HEK293T (cell line): Measurements from ENCODE around the gene TCIRG1.
"Not testable (repeated sequence)": the region's sequence is repeated elsewhere in the genome, so short reads cannot be mapped to it uniquely, and the experiment has no call there.

Experiments used
- CTCF ChIA-PET: fragments of 350-600 bp; formaldehyde crosslinking; extraction: SDS; loops from one replicate; lab custom pipeline; 2021; ENCODE audit warnings: antibody characterized with exemption, inconsistent platforms; lab: Yijun Ruan, JAX
- POLR2A ChIA-PET: fragments of 350-600 bp; formaldehyde crosslinking; extraction: SDS; loops from one replicate; lab custom pipeline; 2020; ENCODE audit warnings: antibody characterized with exemption, inconsistent platforms; lab: Yijun Ruan, JAX
- DNase-seq: peaks from one replicate; pipeline ENCODE4 v3.0.0; 2012; ENCODE audit warnings: mixed read lengths; ENCODE audit errors: extremely low spot score
- ARNT ChIP-seq: fragments of 450-650 bp; IDR thresholded peaks from 2 replicates; pipeline ENCODE4 v1.6.1; 2017; ENCODE audit warnings: mild to moderate bottlenecking
- ELF4 ChIP-seq: fragments of 450-650 bp; IDR thresholded peaks from 2 replicates; pipeline ENCODE4 v1.6.1; 2017; ENCODE audit warnings: antibody characterized with exemption
- FOXA1 ChIP-seq: fragments of 450-650 bp; IDR thresholded peaks from 2 replicates; pipeline ENCODE4 v1.6.1; 2016; ENCODE audit warnings: mild to moderate bottlenecking
- HDGF ChIP-seq: fragments of 450-650 bp; IDR thresholded peaks from 2 replicates; pipeline ENCODE4 v1.6.1; 2017; ENCODE audit warnings: antibody characterized with exemption, borderline replicate concordance
- L3MBTL2 ChIP-seq: fragments of 450-650 bp; conservative IDR thresholded peaks from 2 replicates; pipeline ENCODE4 v1.6.1; 2016; ENCODE audit warnings: mild to moderate bottlenecking
- LEF1 ChIP-seq: fragments of 450-650 bp; IDR thresholded peaks from 2 replicates; pipeline ENCODE4 v1.6.1; 2017; ENCODE audit warnings: mild to moderate bottlenecking, borderline replicate concordance
- NFRKB ChIP-seq: fragments of 450-650 bp; IDR thresholded peaks from 2 replicates; pipeline ENCODE4 v1.6.1; 2016; ENCODE audit warnings: mild to moderate bottlenecking, moderate library complexity

The TCIRG1 gene, protein sequence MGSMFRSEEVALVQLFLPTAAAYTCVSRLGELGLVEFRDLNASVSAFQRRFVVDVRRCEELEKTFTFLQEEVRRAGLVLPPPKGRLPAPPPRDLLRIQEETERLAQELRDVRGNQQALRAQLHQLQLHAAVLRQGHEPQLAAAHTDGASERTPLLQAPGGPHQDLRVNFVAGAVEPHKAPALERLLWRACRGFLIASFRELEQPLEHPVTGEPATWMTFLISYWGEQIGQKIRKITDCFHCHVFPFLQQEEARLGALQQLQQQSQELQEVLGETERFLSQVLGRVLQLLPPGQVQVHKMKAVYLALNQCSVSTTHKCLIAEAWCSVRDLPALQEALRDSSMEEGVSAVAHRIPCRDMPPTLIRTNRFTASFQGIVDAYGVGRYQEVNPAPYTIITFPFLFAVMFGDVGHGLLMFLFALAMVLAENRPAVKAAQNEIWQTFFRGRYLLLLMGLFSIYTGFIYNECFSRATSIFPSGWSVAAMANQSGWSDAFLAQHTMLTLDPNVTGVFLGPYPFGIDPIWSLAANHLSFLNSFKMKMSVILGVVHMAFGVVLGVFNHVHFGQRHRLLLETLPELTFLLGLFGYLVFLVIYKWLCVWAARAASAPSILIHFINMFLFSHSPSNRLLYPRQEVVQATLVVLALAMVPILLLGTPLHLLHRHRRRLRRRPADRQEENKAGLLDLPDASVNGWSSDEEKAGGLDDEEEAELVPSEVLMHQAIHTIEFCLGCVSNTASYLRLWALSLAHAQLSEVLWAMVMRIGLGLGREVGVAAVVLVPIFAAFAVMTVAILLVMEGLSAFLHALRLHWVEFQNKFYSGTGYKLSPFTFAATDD

GRCh38 chr11:68038718-68039525 lies at the start of gene TCIRG1:
TCIRG1 (plus strand) TSS chr11:68039025; CDS start chr11:68041272, 2,247 bp downstream.
- POLR2A ChIA-PET, result interaction anchor here (0.9 to 5.9 kb wide), 2 partner anchors 8 to 42 kb away, joined by 3 to 43 read pairs; partner anchors contain the start of gene NDUFS8
- DNase-seq, result peak; percentile 82
- TF ChIP-seq LEF1 (no peak), HDGF (0 out of 2 replicates have a peak, but pooled peaks have one; percentile 5)
- CTCF ChIA-PET, result no interaction called here

GRCh38 chr11:67990546-67991346 lies 48.1 kb upstream of the TCIRG1 start:
- POLR2A ChIA-PET, DNase-seq, CTCF ChIA-PET: not testable (repeated sequence)

DNA sequence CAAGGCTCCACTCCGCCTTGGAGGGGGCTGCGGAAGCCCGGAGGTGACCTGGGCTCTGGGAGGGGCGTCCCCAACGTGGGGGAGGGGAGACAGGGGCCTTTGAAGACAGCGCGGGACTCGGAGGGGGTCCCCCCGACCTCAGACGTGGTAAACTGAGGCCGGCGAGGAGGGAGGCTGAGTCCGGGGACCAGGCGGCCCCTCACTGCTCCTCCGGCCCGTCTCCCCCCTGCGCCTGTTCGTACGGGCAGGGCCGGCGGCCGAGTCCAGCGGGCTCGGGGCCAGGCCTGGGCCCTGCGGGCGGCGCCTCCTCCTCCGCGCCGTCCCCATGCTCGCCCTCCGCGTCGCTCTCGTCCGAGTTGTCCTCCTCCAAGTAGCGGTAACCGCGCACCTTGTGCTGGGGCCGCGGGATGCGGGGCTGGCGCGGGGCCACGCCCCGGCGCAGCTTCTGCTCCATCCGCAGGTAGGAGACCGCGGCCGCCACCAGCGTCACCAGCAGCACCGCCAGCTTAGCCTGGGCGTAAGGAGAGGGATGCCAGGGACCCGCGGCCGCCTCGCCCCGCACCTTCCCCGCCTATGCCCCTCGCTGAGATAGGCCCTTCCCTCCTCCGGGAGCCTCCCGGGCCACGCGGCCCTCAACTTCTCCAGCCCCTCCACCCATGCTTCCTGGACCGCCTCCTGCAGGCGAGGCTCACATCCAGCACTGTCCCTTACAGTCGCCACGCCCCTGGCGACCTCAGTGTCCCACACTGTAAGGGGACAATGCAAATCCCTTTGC lies 47.3 kb upstream of the TCIRG1 start:
- DNase-seq, CTCF ChIA-PET, POLR2A ChIA-PET: not testable (repeated sequence)

DNA sequence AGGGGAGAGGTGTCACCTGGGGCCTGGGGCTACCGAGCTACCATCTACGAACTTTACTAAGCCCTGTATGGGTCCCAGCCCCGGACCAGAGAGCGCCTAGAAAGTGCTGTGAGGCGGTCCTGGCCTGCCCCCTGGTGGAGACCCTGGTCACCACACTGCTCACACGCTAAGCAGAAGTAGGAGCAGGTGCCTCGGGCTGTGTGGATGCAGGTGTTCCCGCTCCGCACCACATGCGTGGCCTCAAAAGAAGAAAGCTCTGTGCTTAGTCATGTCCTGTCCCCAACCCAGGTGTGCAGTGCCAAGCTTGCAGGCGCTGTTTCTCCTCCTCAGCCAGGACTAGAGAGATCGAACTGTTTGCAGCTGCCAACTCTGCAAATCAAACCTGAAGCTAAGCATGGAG lies 45.0 kb upstream of the TCIRG1 start:
- POLR2A ChIA-PET, result not testable (repeated sequence)

GRCh38 chr11:67994387-67994786 lies 44.4 kb upstream of the TCIRG1 start:
- POLR2A ChIA-PET, DNase-seq: not testable (repeated sequence)
- CTCF ChIA-PET, result interaction anchor here (0.7 to 0.8 kb wide), 2 partner anchors 14 to 39 kb away, joined by 3 read pairs; no protein-coding TSS in a partner anchor

More for the DNA sequence above, 45.0 kb upstream of the TCIRG1 start:
- DNase-seq, result not testable (repeated sequence)
- CTCF ChIA-PET, result interaction anchor here (0.7 to 0.8 kb wide), 2 partner anchors 13 to 38 kb away, joined by 3 read pairs; no protein-coding TSS in a partner anchor
- peak; percentile 73 for TF ChIP-seq L3MBTL2

DNA sequence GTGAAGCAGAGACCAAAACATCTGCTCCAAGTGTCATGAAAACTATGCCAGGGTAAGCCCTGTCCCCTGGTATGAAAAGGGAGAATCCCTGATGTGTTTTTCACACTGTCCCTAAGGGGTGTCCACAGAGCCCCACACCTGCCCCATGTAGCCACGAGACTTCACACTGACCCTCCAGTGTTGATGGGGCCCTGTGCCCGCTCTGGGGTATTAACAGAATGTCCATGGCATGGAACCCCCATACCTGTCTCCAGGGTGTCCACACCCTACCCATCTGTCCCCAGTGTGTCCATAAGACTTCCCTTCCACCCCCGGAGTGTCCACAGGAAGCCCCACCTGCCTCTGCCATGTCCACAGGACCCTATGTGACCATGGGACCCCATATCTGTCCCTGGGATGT lies 43.7 kb upstream of the TCIRG1 start:
- POLR2A ChIA-PET, CTCF ChIA-PET, DNase-seq: not testable (repeated sequence)

DNA sequence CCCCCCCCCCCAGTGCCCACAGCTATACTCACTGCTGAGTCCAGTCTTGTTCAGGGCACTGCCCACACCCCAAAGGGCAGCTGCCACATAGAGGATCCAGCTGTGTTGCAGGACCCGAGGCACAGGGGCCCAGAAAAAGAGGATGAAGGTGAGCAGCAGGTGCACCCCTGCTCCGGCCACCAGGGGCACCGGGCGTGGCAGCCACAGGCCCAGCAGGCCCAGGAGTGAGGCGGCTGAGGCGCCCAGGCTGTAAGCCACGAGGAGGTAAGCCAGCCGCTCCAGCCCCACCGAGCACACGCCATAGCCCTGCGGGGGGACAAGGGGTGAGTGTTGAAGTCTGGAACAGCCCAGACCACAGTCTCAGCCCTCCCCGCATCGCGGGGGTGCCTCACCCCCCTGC lies 43.2 kb upstream of the TCIRG1 start:
- CTCF ChIA-PET, POLR2A ChIA-PET, DNase-seq: not testable (repeated sequence)

- POLR2A ChIA-PET, result interaction anchor here (1.0 kb wide), 1 partner anchor 42 kb away, joined by 3 read pairs; no protein-coding TSS in a partner anchor
- no peak for TF ChIP-seq NFRKB
- TF ChIP-seq LEF1, result no peak
- no peak for TF ChIP-seq L3MBTL2
- TF ChIP-seq ARNT, result no peak
- no peak for TF ChIP-seq FOXA1
- no peak for TF ChIP-seq ELF4
- no peak for TF ChIP-seq HDGF
- CTCF ChIA-PET, result no interaction called here
- DNase-seq, result no peak
Observed at GRCh38 chr11:67996051-67996450, 42.8 kb upstream of the TCIRG1 start.
